Measurements from ENCODE around the gene FAP. TPM values are rescaled to one million over a fixed set of nuclear protein-coding genes. Genes with fewer than 3 reads are reported as not detected.

Gene FAP
- total and polyA plus RNA-seq, 9 of the 15 experiments (the other 6 are each of a cell fraction or from before 2014, with no cell fraction given), result not detected

GRCh38 chr2:162211732-162212131 is 31.5 kb downstream of the FAP start:
- ChIA-PET POLR2A (no interaction called here), CTCF (ENCODE audit: low intra/inter-chr PET ratio) (no interaction called here)
- FAIRE-seq (no peak), DNase-seq (ENCODE audit: extremely low read depth in 1 of 4, low spot score in 3 of 4) (no peak), ATAC-seq (no peak)
- Histone ChIP-seq H2AFZ (ENCODE audit: low read depth, low read length) (no peak overlapping the region), H3K9me3 (replicated peaks; ENCODE audit: control insufficient read depth, insufficient read depth, low read depth, low read length) (no peaks in the 10 kb centered on the region), H3K36me3 (ENCODE audit: control insufficient read depth, insufficient read depth, low read length) (no peaks in the 10 kb centered on the region), H3K79me2 (ENCODE audit: control insufficient read depth, insufficient read depth, low read length) (no peaks in the 10 kb centered on the region), H3K9ac (ENCODE audit: insufficient read depth in 1 of 2, low read depth in 2 of 2, low read length in 2 of 2) (no peak overlapping the region), H3K9me1 (ENCODE audit: control insufficient read depth, insufficient read depth, low read length) (no peaks in the 10 kb centered on the region), H3K27ac (ENCODE audit: extremely low read depth, low read depth, low read length) (no peak overlapping the region), H4K20me1 (replicated peaks; ENCODE audit: control insufficient read depth, insufficient read depth, low read length) (no peaks in the 10 kb centered on the region), H3K4me2 (ENCODE audit: insufficient read depth, low read length) (no peak overlapping the region), H3K4me1 (replicated peaks in 1 of 2; ENCODE audit: control insufficient read depth in 2 of 2, insufficient read depth in 2 of 2, low read length in 2 of 2) (no peaks in the 10 kb centered on the region), H3K27me3 (ENCODE audit: control insufficient read depth in 2 of 2, insufficient read depth in 2 of 2, low read length in 2 of 2) (no peaks in the 10 kb centered on the region), H3K4me3 (no peak overlapping the region)
- no TSS peak for BruUV-seq (replicated peaks)
- intact Hi-C loops (cut with micrococcal nuclease) (no loop called here), in situ Hi-C loops (cut with MboI) (no loop called here)
- no peak for TF ChIP-seq EP300 (IDR thresholded peaks at IDR 0.05; ENCODE audit: low read length)
- TF ChIP-seq STAG1 (CRISPR knock-in tag; IDR thresholded peaks at IDR 0.05; ENCODE audit: borderline replicate concordance), result no peak
- TF ChIP-seq ZNF717 (CRISPR knock-in tag; IDR thresholded peaks at IDR 0.05), result no peak
- TF ChIP-seq YY1 (IDR thresholded peaks at IDR 0.05; ENCODE audit: borderline replicate concordance in 1 of 3, control insufficient read depth in 1 of 3, extremely low read depth in 1 of 3, insufficient read depth in 3 of 3, insufficient read length in 1 of 3, insufficient replicate concordance in 2 of 3, low read depth in 1 of 3, low read length in 2 of 3), result no peak
- no peak for TF ChIP-seq BCL6 (CRISPR knock-in tag; IDR thresholded peaks at IDR 0.05)
- no peak for TF ChIP-seq MNT (conservative IDR thresholded peaks at IDR 0.05)
- no peak for TF ChIP-seq CXXC5 (CRISPR knock-in tag; IDR thresholded peaks at IDR 0.05)
- TF ChIP-seq MED1 (CRISPR knock-in tag; IDR thresholded peaks at IDR 0.05; ENCODE audit: borderline replicate concordance), result no peak
- no peak for TF ChIP-seq ZNF280B (CRISPR knock-in tag; IDR thresholded peaks at IDR 0.05)
- 3% methylated on average over 3 of the region's 3 CpGs for WGBS (ENCODE audit: insufficient coverage, low coverage, missing lambda C conversion rate)

Measured in K562 (cell line).